HG03175 (cell line): ENCODE results near the gene KEL.

Experiments
- ATAC-seq: cut with Tn5 transposase; IDR thresholded peaks from one replicate; pipeline ENCODE4 v1.9.1; 2021; ENCODE audit warnings: mild to moderate bottlenecking, moderate library complexity; ENCODE audit not compliant: unreplicated experiment

Gene KEL

GRCh38 chr7:142963993-142964392, 1.8 kb upstream of the KEL start:
- ATAC-seq: no peak

- ATAC-seq: no peak
These were observed 828 bp upstream of the KEL start for GRCh38 chr7:142962991-142963390.

GRCh38 chr7:142961595-142961972, 579 bp downstream of the KEL start:
- no peak for ATAC-seq

GRCh38 chr7:142960955-142961512, 1.1 kb downstream of the KEL start:
- ATAC-seq: no peak

DNA sequence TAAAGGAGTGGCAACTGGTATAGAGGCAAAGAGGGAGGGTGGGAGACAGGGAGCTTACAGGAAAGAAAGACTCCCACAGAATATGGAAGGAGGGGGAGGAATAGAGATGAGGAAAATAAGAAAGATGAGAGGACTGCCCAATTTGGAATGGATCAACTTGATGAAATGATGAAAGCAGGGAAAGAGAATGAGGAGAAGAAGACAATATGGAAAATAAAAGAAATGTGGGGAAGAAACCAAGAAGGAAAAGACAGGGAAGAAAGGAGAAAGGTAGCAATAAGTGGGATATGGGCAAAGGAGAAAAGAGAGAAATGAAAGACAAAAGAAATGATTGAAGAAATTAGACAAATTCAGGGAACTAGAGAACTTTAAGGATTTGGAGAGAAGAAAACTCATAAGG, 3.0 kb downstream of the KEL start:
- no peak for ATAC-seq

GRCh38 chr7:142957723-142958122, 4.4 kb downstream of the KEL start:
- no peak for ATAC-seq

GRCh38 chr7:142956951-142957623, 5.1 kb downstream of the KEL start:
- no peak for ATAC-seq

GRCh38 chr7:142954680-142955268, 7.4 kb downstream of the KEL start:
- peak; percentile 90 for ATAC-seq

GRCh38 chr7:142950235-142950634, 11.9 kb downstream of the KEL start:
- no peak for ATAC-seq

DNA sequence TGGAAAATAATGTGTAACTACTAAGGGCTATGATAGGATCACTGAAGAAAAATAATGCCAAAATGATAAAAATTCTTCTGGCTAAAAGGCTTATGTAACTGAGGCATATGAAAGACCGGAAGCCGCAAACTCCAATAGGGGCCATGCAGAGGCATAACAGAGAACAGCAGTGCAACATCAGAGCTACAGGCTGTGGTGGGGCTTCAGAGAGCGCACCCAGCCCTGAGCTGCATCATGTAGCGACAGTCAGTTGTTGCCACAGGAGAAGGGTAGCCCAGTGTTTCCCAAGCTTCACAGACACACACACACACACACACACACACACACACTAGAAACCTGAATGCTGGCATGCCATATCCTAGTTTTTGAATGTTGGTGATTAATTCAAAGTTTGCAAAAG, 13.6 kb downstream of the KEL start:
- ATAC-seq: no peak

DNA sequence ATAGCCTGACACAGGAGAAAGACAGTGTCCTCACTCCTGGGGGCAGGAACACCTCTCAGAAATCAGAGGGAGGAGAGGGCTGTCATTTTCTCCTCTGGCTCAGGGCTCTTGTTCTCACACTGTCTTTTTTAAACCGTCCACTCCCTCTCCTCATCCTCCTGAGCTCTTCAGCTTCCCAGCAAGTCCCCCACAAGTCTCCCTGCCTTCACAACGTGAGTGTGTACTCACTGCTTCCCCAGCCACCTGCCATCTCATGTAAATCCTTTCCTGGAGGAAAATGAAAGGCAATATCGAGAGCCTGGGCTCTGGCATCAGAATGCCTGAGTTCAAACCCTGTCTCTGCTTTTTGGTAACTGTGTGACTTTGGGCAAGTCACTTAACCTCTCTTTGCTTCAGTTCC, 17.2 kb downstream of the KEL start:
- no peak for ATAC-seq

GRCh38 chr7:142943706-142944268, 18.4 kb downstream of the KEL start:
- ATAC-seq: no peak

- no peak for ATAC-seq
These were observed 19.4 kb downstream of the KEL start for GRCh38 chr7:142942746-142943145.

GRCh38 chr7:142941541-142941940, 20.6 kb downstream of the KEL start:
- no peak for ATAC-seq

DNA sequence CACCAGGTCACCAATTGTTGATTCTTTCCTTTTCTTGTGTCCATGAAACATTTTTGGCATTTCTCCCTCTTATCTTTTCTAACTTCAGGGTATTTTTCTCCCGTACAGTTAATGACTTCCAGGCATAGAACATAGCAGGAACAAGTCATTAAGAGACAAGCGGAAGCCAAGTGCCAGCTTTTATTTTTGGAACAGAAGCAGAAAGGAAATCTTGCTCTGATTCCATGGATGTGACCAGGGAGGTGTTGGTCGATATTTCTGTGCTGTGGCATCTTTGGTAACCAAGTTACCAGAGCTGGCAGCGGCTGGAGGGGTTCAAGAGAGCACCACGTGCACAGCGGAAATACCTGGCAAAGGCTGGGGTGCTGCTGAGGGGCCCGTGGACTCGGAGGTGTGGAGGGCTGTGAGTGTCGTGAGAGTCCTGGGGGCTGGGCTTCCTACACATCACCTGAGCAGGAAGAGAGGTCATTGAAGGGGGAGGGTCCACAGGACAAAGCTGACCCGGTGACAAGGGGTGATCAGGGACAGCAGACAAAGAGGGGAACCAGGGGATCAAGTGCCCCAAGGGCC, 21.1 kb downstream of the KEL start:
- ATAC-seq: no peak

DNA sequence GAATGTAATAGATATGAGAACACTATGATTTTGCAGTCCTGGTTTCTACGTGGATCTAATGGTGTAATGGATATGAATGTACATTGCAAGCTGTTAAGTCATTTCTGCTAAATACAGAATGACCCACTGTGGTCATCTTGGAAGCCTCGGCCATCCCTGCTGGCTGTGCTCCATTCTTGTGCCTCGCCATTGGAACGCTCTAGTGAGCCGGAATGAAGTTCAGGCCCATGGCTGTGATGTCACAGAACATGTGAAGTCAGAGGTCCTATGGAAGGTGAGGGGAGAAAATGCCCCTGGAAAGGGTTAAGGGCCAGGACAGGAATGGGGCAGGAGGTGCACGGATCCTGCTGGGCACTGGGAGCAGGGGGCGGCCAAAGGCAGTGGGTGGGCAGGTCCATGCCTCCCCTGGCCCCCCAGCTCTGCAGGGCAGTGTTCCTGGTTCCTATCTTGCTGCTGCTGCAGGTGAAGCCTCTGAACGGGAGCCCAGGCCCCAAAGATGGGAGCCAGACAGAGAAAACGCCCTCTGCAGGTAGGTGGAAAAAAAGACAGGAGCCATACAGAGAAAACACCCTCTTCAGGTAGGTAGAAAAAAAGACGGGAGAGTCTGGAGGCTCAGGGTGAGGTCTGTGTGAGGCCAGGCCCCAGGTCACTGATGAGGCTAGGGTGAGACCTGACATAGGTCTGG, 22.8 kb downstream of the KEL start, which contains the start of gene LLCFC1:
Gene LLCFC1 (plus strand): TSS at position 259 of the 685 bp plus-strand sequence. CDS start 138 bp downstream, at position 397.
- no peak for ATAC-seq

GRCh38 chr7:142938611-142939010, 23.6 kb downstream of the KEL start:
- no peak for ATAC-seq

GRCh38 chr7:142935941-142936565, 26.1 kb downstream of the KEL start:
- ATAC-seq: no peak

GRCh38 chr7:142934056-142934455, 28.1 kb downstream of the KEL start:
- no peak for ATAC-seq

- ATAC-seq: no peak
These were observed 28.5 kb downstream of the KEL start, which contains the start of gene TRPV5 for GRCh38 chr7:142933624-142934023. Gene TRPV5, minus strand, starts transcription at chr7:142933746. Its CDS starts 287 bp downstream, at chr7:142933459.

DNA sequence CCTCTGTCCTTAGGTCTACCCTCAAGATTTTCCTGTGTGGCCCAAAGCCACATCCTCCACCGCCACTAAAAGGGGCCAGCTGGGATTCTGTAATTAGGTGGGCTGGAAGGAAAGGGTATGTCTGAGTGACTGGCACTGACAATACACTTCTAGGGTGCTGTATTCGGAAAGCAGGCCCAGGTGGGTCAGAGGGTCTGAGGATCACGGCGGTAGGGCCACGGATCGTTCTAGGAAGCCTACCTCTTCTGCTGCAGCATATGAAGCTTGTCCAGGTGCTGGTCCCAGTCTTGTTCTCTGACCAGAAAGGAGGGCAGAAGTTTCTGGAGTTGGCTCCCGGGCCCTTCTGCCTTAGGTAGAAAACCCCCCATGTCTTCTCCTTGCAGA, 29.1 kb downstream of the KEL start:
- no peak for ATAC-seq
